Right lobe of liver (tissue), 4 donors: Measurements from ENCODE around the gene COL1A1.

Experiments
- POLR2A ChIP-seq: fragments of 450-650 bp; IDR thresholded peaks from one replicate; pipeline ENCODE4 v1.6.1; 2017; ENCODE audit warnings: antibody characterized with exemption, mild to moderate bottlenecking
- TF ChIP-seq, protein P1 (sequence below), 4 donors: fragments of 200-600 bp in 3 of 4; fragments of 450-650 bp in 1 of 4; IDR thresholded peaks; one replicate each; pipeline versions ENCODE4 v1.5.1 to v1.8.0; 2016 to 2022; ENCODE audit warnings: antibody characterized with exemption in 4 of 4, mild to moderate bottlenecking in 2 of 4
- donor health status: DM: no; HTN: no; CAD: no.
- donor health status: DM: no; HTN: no; CAD: no.
- donor health status: DM: no; HTN: yes; CAD: no.

DNA sequence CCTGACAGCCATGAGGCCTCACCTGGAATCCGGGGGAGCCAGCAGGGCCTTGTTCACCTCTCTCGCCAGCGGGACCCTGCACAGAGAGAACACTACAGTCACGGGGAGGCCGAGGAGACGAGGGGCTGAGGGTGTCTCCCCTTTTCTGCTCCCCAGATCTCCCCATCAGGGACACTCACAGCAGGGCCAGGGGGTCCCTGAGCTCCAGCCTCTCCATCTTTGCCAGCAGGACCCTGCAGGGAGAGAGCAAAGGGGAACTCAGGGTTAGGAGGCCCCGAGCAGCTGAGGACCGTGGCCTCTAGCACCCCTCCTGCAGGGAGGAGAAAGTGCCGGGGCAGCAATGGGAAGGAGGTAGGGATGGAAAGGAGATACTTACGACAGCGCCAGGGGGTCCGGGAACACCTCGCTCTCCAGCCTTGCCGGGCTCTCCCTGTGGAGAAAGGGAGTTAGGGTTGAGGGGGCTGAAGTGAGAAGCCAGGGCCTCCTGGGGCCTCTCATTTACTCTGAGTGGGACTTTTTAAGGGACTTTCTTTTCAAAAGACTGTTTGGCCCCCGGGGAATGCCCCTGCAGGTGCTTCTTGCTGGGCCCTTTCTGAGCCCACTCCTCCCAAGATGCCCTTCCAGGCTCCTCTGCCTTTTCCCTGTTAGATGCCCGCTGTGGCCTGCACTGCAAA, 8.7 kb downstream of the COL1A1 start:
- TF ChIP-seq, protein P1, sequence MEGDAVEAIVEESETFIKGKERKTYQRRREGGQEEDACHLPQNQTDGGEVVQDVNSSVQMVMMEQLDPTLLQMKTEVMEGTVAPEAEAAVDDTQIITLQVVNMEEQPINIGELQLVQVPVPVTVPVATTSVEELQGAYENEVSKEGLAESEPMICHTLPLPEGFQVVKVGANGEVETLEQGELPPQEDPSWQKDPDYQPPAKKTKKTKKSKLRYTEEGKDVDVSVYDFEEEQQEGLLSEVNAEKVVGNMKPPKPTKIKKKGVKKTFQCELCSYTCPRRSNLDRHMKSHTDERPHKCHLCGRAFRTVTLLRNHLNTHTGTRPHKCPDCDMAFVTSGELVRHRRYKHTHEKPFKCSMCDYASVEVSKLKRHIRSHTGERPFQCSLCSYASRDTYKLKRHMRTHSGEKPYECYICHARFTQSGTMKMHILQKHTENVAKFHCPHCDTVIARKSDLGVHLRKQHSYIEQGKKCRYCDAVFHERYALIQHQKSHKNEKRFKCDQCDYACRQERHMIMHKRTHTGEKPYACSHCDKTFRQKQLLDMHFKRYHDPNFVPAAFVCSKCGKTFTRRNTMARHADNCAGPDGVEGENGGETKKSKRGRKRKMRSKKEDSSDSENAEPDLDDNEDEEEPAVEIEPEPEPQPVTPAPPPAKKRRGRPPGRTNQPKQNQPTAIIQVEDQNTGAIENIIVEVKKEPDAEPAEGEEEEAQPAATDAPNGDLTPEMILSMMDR (IDR thresholded peaks at IDR 0.05), result no peak
- TF ChIP-seq POLR2A, result no peak
